SK-N-SH treated with all-trans-retinoic acid at 6 μM for 48 hours (cell line): ENCODE data around the gene SKAP2.
A peak's percentile ranks its signal among the peaks of the same experiment; 100 is the strongest.

Experiments used
- ATAC-seq: fragments of 200-7000 bp; cut with Tn5 transposase; 3 replicates; pipeline ENCODE4 v1.9.1; 2020; ENCODE audit warnings: mild to moderate bottlenecking, moderate library complexity
- ARNTL ChIP-seq: fragments of 450-650 bp; formaldehyde crosslinking; IDR thresholded peaks from 2 replicates; pipeline ENCODE4 v1.5.0; 2020; ENCODE audit warnings: low read depth, mild to moderate bottlenecking, moderate library complexity, borderline replicate concordance
- BACH2 ChIP-seq: fragments of 250-450 bp; sonication (Bioruptor Pico); IDR thresholded peaks from 2 replicates; pipeline ENCODE4 v1.9.0; 2021; ENCODE audit warnings: mild to moderate bottlenecking, borderline replicate concordance
- CREB5 ChIP-seq: fragments of 250-450 bp; sonication (Bioruptor Pico); IDR thresholded peaks from 2 replicates; pipeline ENCODE4 v1.5.1; 2020; ENCODE audit warnings: low read depth, mild to moderate bottlenecking, moderate library complexity
- CSDC2 ChIP-seq: fragments of 250-450 bp; sonication (Bioruptor Pico); IDR thresholded peaks from 2 replicates; pipeline ENCODE4 v1.5.0; 2020; ENCODE audit warnings: mild to moderate bottlenecking, moderate library complexity
- CSRNP3 ChIP-seq: fragments of 250-450 bp; sonication (Bioruptor Pico); IDR thresholded peaks from 2 replicates; pipeline ENCODE4 v1.5.1; 2021; ENCODE audit warnings: mild to moderate bottlenecking, moderate library complexity
- ESRRG ChIP-seq: fragments of 250-450 bp; sonication (Bioruptor Pico); IDR thresholded peaks from 2 replicates; pipeline ENCODE4 v1.6.1; 2021; ENCODE audit warnings: mild to moderate bottlenecking
- GLIS3 ChIP-seq: fragments of 250-450 bp; sonication (Bioruptor Pico); IDR thresholded peaks from 2 replicates; pipeline ENCODE4 v1.5.0; 2020; ENCODE audit warnings: mild to moderate bottlenecking, moderate library complexity
- ISL1 ChIP-seq: fragments of 250-450 bp; sonication (Bioruptor Pico); IDR thresholded peaks from 2 replicates; pipeline ENCODE4 v2.1.2; 2022; ENCODE audit warnings: mild to moderate bottlenecking, moderate library complexity
- OSR1 ChIP-seq: fragments of 250-450 bp; sonication (Bioruptor Pico); IDR thresholded peaks from 2 replicates; pipeline ENCODE4 v1.8.0; 2022; ENCODE audit warnings: moderate library complexity, mild to moderate bottlenecking, inconsistent platforms
- PATZ1 ChIP-seq: fragments of 250-450 bp; sonication (Bioruptor Pico); IDR thresholded peaks from 2 replicates; pipeline ENCODE4 v1.8.0; 2020; ENCODE audit warnings: mild to moderate bottlenecking, moderate library complexity, borderline replicate concordance
- POU6F1 ChIP-seq: fragments of 250-450 bp; sonication (Bioruptor Pico); IDR thresholded peaks from 2 replicates; pipeline ENCODE4 v1.8.0; 2021; ENCODE audit warnings: low read depth, mild to moderate bottlenecking, moderate library complexity, borderline replicate concordance
- PPARA ChIP-seq: fragments of 250-450 bp; sonication (Bioruptor Pico); IDR thresholded peaks from 2 replicates; pipeline ENCODE4 v1.5.0; 2020; ENCODE audit warnings: mild to moderate bottlenecking, borderline replicate concordance
- RARB ChIP-seq: fragments of 250-450 bp; sonication (Bioruptor Pico); IDR thresholded peaks from 2 replicates; pipeline ENCODE4 v1.8.0; 2021; ENCODE audit warnings: mild to moderate bottlenecking, moderate library complexity
- SNAI2 ChIP-seq: fragments of 250-450 bp; sonication (Bioruptor Pico); IDR thresholded peaks from 2 replicates; pipeline ENCODE4 v1.5.0; 2020; ENCODE audit warnings: mild to moderate bottlenecking, moderate library complexity
- TCF4 ChIP-seq: fragments of 250-450 bp; sonication (Bioruptor Pico); IDR thresholded peaks from 2 replicates; pipeline ENCODE4 v1.8.0; 2021; ENCODE audit warnings: mild to moderate bottlenecking, moderate library complexity, borderline replicate concordance
- TSHZ2 ChIP-seq: fragments of 250-450 bp; sonication (Bioruptor Pico); IDR thresholded peaks from 2 replicates; pipeline ENCODE4 v1.5.0; 2020; ENCODE audit warnings: mild to moderate bottlenecking, moderate library complexity
- ZC3H10 ChIP-seq: fragments of 250-450 bp; sonication (Bioruptor Pico); IDR thresholded peaks from 2 replicates; pipeline ENCODE4 v1.5.1; 2021; ENCODE audit warnings: mild to moderate bottlenecking, moderate library complexity
- ZFP3 ChIP-seq: fragments of 250-450 bp; sonication (Bioruptor Pico); IDR thresholded peaks from 2 replicates; pipeline ENCODE4 v1.5.0; 2020; ENCODE audit warnings: mild to moderate bottlenecking, moderate library complexity
- ZFP30 ChIP-seq: fragments of 450-650 bp; formaldehyde crosslinking; IDR thresholded peaks from 2 replicates; pipeline ENCODE4 v1.5.0; 2022; ENCODE audit warnings: mild to moderate bottlenecking, moderate library complexity
- ZNF565 ChIP-seq: fragments of 450-650 bp; formaldehyde crosslinking; conservative IDR thresholded peaks from 2 replicates; pipeline ENCODE4 v1.5.0; 2020; ENCODE audit warnings: low read depth, mild to moderate bottlenecking, moderate library complexity
- ZNF70 ChIP-seq: fragments of 450-650 bp; formaldehyde crosslinking; IDR thresholded peaks from 2 replicates; pipeline ENCODE4 v1.5.0; 2020; ENCODE audit warnings: mild to moderate bottlenecking, moderate library complexity
- ZNF8 ChIP-seq: fragments of 450-650 bp; formaldehyde crosslinking; IDR thresholded peaks from 2 replicates; pipeline ENCODE4 v1.5.0; 2020; ENCODE audit warnings: mild to moderate bottlenecking, moderate library complexity

The SKAP2 gene

GRCh38 chr7:26864309-26865093, at the start of gene SKAP2:
Gene SKAP2 (minus strand): TSS chr7:26864590. CDS start chr7:26864429, 161 bp downstream.
- peak; percentile 99 for ATAC-seq
- TF ChIP-seq ZNF565 (CRISPR knock-in tag) (0 out of 2 replicates have a peak, but pooled peaks have one; percentile 66), ZNF70 (CRISPR knock-in tag) (peak; percentile 34; the same call in 1 of the 2 replicates), ZNF8 (CRISPR knock-in tag) (no peak; the same call in 1 of the 2 replicates), POU6F1 (CRISPR knock-in tag) (0 out of 2 replicates have a peak, but pooled peaks have one; percentile 65), ZC3H10 (no peak), SNAI2 (CRISPR knock-in tag) (peak; percentile 83; the same call in 1 of the 2 replicates), CREB5 (CRISPR knock-in tag) (no peak), OSR1 (0 out of 2 replicates have a peak, but pooled peaks have one; percentile 42), CSDC2 (CRISPR knock-in tag) (peak; percentile 96), ZFP30 (CRISPR knock-in tag) (0 out of 2 replicates have a peak, but pooled peaks have one; percentile 23), TSHZ2 (CRISPR knock-in tag) (peak; percentile 85), GLIS3 (CRISPR knock-in tag) (no peak; the same call in 1 of the 2 replicates), PPARA (CRISPR knock-in tag) (peak; percentile 83; the same call in 1 of the 2 replicates), RARB (no peak), ZFP3 (CRISPR knock-in tag) (peak; percentile 83)

GRCh38 chr7:26912933-26913536, 48.6 kb upstream of the SKAP2 start:
- no peak for TF ChIP-seq ISL1 (CRISPR knock-in tag)
- TF ChIP-seq ZNF8 (CRISPR knock-in tag), result no peak
- no peak for TF ChIP-seq TCF4
- TF ChIP-seq SNAI2 (CRISPR knock-in tag), result no peak
- TF ChIP-seq GLIS3 (CRISPR knock-in tag), result no peak
- no peak for TF ChIP-seq PATZ1 (CRISPR knock-in tag)
- TF ChIP-seq ESRRG (CRISPR knock-in tag), result no peak
- no peak for TF ChIP-seq OSR1
- TF ChIP-seq POU6F1 (CRISPR knock-in tag), result no peak
- TF ChIP-seq BACH2 (CRISPR knock-in tag), result no peak
- no peak for TF ChIP-seq ZFP30 (CRISPR knock-in tag)
- TF ChIP-seq ARNTL, result no peak
- TF ChIP-seq CREB5 (CRISPR knock-in tag), result no peak
- no peak for TF ChIP-seq PPARA (CRISPR knock-in tag)
- TF ChIP-seq CSRNP3 (CRISPR knock-in tag), result no peak
- no peak for TF ChIP-seq ZNF565 (CRISPR knock-in tag)
- ATAC-seq, result no peak
